SK-N-SH (cell line): ENCODE results near the gene AP1S1.

Experiments
- GABPA ChIP-seq: IDR thresholded peaks from 2 replicates; pipeline ENCODE4 v1.4.0; 2012; ENCODE audit warnings: low read depth, mild to moderate bottlenecking
- NRF1 ChIP-seq: IDR thresholded peaks from 2 replicates; pipeline ENCODE4 v1.6.1; 2012; ENCODE audit warnings: low read depth, mild to moderate bottlenecking, low read length
- POLR2AphosphoS5 ChIP-seq: IDR thresholded peaks from 2 replicates; pipeline ENCODE4 v1.6.1; 2012; ENCODE audit warnings: low read depth, low read length
- TAF1 ChIP-seq: IDR thresholded peaks from 2 replicates; pipeline ENCODE4 v1.6.1; 2012; ENCODE audit warnings: low read depth, mild to moderate bottlenecking, low read length, moderate library complexity, borderline replicate concordance
- TF ChIP-seq, protein P1 (sequence below): fragments of 200-600 bp; sonication (generic); IDR thresholded peaks from 2 replicates; pipeline ENCODE4 v1.6.1; 2017; ENCODE audit warnings: antibody characterized with exemption, mild to moderate bottlenecking, moderate library complexity

GRCh38 chr7:101205901-101206664 lies 51.8 kb downstream of the AP1S1 start:
- TF ChIP-seq TAF1 (no peak), NRF1 (no peak), GABPA (no peak), POLR2AphosphoS5 (no peak)
- TF ChIP-seq, protein P1, sequence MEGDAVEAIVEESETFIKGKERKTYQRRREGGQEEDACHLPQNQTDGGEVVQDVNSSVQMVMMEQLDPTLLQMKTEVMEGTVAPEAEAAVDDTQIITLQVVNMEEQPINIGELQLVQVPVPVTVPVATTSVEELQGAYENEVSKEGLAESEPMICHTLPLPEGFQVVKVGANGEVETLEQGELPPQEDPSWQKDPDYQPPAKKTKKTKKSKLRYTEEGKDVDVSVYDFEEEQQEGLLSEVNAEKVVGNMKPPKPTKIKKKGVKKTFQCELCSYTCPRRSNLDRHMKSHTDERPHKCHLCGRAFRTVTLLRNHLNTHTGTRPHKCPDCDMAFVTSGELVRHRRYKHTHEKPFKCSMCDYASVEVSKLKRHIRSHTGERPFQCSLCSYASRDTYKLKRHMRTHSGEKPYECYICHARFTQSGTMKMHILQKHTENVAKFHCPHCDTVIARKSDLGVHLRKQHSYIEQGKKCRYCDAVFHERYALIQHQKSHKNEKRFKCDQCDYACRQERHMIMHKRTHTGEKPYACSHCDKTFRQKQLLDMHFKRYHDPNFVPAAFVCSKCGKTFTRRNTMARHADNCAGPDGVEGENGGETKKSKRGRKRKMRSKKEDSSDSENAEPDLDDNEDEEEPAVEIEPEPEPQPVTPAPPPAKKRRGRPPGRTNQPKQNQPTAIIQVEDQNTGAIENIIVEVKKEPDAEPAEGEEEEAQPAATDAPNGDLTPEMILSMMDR = no peak
